ENCODE measurements around the gene CCDC116. TPM values are rescaled to one million over a fixed set of nuclear protein-coding genes. Genes with fewer than 3 reads are reported as not detected.
"Not testable (repeated sequence)": the region's sequence is repeated elsewhere in the genome, so short reads cannot be mapped to it uniquely, and the experiment has no call there.

Gene CCDC116, protein sequence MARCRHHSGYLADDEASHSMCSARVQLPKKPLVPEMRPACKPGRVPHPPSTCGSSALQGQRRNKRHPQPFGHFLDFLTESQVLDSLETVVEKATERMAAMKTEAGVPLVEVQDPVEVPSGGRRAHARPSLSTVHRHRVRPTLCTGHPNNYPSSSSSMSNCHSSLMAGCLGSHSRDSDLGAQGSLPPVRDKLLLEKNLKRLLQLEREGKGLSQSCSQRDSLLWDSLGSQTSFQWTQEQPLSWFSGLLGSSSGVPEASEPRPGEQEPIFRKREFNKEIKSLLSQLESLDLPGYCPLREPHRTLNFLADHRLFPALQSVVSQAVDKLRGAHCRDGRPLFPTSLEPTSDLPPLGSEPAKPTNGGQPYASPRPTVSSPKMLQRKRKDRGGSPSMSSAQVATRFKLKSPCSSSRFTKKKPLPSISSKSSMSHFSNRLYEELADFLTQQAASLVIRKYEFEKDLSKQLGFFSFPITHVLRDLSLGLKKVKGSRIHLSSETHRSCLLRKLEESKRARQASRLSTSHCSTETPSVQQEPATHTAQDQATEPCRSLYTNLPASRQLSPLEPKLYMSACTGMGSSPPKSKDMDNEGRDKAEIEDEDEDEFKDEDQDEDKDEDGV
- polyA plus RNA-seq (ENCODE audit: insufficient read length in 4 of 4) = under 1 TPM; 0.26 to 0.46 (median 0.38) TPM

DNA sequence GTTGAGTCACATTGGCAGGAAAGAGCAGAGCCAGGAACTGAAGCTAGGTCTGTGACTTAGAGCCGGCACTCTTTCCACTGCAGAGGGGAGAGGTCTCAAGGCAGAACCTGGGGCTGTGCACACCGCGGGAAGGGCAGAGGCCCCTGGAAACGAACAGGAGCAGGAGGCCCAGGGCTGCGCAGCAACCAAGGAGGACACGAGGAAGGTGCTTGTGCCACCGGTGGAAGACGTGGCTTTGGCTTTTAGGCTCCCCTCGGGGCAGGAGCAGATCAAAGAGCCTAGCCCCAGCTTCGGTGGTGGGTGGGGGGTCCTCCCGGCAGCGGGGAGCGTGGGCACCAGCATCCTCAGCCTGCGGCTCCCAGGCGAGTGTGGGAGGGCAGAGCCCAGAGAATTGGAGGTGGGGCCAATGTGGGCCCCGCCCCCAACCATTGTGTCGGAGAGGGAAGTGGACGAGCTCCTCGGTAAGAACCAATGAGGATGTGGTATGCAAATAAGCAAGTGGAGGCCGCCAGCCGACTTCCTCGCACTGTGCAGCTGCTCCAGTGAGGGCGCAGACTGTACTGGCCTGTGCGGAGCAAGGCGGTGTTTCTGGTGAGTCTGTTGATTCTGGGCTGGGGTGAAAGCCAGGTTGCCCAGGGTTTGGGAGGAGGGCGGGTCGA is at the start of gene CCDC116:
Gene CCDC116, plus strand, starts transcription at position 524 of the 659 bp plus-strand sequence. CDS start 422 bp downstream, outside the sequence.
- DNase-seq (ENCODE audit: low read depth in 4 of 4, low spot score in 3 of 4) = no peak

DNA sequence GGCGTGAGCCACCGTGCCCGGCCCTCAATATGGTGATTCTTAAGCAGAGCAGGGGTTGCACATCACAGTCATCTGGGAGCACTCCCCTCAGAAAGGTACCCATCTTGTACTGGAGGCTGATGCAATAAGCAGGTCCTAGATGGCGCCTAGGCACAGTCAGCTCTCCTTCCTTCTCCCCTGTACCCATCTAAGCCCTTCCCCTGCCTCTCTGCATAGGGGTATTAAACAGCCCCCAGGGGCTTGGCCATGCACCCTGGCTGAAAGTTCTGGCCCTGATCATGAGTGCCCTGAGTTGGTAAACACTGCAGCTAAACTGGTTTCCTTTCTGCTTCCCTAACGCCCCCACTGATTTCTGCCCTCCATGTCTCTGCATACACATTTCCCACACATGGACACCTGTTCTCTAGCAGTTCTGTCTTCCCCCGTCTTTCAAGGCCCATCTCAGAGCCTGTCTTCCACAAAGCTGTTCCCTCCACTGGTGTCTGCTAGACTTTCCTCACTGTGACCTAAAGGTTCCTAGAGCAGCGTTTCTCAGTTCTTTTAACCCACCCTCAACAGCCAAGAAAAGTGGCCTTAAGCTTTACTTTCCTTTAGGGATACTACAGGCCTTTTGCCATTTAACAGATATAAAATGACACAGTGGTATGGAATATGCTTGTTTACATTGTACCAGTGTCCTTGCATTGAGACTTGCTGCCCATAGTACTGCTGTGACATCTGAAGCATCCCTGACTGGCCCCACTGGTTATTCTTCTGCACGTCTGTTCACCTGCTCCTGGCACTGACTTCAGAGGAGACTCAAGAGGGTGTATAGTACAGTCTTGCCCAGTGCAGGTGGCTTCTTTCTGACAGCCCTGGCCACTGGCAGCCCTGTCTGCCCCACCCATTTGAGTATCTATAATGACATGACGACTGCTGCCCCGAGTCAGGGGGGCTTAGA is 49.5 kb upstream of the CCDC116 start:
- DNase-seq (ENCODE audit: low read depth in 4 of 4, low spot score in 3 of 4) = no peak

DNA sequence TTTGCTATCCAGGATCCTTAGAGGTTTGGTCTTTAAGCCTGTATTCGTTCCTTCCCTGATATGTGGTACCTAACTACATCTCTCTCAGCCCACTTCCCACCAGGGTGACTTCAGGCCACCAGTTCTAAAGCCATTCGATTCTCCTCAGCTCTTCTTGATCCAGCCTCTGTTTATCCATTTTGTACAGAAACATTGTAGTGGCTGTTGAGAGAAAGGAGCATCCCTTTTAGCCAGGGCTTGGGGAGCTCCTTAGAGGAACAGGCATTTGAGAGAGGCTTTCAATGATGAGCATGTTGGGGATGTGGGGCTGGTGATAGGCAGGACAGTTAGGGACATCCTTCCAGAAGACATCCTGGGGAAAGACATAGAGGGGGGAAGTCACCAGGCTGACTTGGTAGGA is 47.2 kb upstream of the CCDC116 start:
- no peak for DNase-seq (ENCODE audit: low read depth in 4 of 4, low spot score in 3 of 4)

DNA sequence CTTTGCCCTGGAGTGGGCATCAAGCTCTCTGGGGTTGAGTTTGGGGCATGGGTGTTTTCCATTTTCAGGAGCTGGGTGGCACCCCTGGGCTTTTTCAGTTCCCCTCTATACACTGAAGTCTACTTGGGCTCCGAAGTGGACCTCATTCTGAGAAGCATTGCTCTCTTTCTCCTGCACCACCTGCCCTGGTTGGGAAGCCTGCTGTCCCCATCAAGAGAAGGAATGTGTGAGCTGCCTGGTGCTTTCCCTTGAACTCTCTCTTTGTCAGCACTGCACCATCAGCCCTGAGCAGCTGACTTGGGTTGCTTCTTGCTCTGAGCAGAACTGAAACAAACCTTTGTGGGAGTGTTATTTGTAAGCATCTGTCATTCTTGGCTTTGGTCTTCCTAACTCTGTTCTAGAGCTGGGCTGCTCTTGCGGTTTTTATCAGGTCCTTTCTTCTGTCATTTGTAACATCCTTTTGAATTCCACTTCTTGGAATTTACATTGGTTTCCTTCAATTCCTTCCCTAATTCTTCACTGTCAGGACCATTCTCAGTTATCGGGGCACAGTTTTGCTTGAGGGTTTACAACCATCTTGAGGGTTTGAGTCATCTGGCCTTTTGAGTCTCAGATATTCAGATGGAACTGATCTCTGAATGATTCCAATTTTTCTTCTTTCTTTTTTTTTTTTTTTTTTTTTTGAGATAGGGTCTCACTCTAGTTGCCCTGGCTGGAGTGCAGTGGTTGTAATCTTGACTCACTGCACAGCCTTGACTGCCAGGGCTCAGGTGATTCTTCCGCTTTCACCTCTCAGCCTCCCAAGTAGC is 44.6 kb upstream of the CCDC116 start:
- no peak for DNase-seq (ENCODE audit: low read depth in 4 of 4, low spot score in 3 of 4)

DNA sequence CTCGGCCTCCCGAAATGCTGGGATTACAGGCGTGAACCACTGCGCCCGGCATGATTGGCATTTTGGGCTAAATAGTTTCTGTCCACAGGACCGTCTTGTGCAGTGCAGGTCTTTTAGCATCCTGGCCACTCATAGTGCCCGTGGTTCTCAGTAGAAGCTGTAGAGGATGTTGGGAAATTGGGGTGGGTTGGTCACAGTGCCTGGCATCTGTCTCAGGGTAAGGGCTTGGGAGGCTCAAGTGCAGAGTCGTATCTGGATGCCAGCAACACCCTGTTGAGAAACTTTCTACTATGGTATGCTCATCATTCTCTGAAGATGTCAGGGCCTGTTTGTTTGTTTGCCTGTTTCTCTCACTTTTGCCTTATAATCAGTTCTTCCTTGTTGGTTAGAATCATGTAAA is 43.2 kb upstream of the CCDC116 start:
- DNase-seq (ENCODE audit: low read depth in 4 of 4, low spot score in 3 of 4) = no peak

DNA sequence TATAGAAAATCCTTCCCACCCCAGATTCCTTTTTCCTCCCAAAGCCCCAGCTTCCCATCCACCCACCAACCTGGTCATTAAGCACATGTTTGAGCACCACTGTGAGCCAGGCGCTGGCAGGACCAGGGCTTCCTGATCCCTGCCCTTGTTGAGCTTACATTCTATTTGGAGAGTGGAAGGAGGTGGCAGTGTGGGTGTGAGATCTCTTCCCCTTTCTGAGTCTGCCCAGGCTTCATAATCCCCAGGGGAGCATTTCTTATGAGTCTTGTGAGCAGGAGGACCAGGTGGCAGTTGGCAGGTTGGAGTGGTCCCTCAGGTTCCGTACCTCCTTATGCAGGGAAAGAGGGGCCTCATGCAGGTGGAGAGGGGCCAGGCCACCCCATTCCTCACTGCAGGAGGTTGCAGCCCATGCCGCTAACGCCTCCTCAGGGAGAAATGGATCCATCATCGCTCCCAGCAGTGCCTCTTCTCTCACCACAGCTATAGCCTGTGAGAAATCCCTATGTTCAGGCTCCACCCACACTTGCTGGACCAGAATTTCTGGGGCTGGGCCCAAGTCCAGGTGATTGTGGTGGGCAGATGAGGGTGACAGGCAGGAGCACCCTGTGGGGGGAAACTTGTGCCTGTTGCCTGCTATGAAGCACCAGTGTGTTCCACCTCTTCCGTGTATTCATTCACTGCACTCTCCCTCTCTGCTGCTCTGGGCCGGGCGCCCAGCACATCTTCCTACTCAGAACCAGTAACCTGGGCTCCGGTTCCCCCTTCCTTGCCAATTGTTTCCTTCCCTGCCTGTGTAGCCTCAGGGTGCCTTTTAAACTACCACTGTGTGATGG is 41.5 kb upstream of the CCDC116 start:
- no peak for DNase-seq (ENCODE audit: low read depth in 4 of 4, low spot score in 3 of 4)

DNA sequence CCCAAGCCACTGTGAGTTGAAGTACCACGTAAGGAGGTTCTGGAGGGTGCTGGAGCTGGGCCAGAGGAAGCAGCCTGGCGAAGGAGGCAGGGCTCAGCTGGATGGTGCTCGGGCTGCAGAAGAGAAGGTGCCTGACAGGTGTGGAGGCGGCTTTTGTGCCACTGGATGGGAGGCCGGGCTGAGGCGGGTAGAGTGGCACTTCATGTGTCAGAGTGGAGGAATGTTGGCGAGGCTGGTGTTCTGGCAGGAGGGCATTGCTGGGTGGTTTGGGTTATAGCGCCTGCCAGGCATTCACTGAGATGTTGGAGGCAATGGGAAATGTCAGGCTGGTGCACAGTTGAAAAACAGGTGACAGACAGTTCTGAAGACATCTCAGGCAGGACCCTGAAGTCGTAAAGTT is 40.9 kb upstream of the CCDC116 start:
- no peak for DNase-seq (ENCODE audit: low read depth in 4 of 4, low spot score in 3 of 4)

DNA sequence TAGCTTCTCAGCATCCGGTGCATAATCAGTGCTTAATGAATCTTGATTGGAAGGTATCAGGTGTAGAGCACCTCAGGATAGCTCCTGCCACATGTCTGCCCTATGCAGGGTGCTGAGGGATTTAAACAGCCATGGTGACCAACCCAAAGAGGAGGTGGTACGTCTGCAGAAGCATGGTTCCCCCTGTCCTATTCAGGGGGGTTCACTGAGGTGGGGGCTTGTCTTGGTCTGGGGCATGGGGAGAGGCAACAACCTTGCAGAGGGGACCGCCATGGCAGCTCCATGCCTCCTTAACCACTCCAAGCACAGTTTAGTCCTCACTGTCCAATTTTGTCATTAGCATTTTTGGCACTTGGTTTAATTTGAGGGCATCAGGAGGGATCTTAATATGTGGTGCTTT is 40.1 kb upstream of the CCDC116 start:
- no peak for DNase-seq (ENCODE audit: low read depth in 4 of 4, low spot score in 3 of 4)

DNA sequence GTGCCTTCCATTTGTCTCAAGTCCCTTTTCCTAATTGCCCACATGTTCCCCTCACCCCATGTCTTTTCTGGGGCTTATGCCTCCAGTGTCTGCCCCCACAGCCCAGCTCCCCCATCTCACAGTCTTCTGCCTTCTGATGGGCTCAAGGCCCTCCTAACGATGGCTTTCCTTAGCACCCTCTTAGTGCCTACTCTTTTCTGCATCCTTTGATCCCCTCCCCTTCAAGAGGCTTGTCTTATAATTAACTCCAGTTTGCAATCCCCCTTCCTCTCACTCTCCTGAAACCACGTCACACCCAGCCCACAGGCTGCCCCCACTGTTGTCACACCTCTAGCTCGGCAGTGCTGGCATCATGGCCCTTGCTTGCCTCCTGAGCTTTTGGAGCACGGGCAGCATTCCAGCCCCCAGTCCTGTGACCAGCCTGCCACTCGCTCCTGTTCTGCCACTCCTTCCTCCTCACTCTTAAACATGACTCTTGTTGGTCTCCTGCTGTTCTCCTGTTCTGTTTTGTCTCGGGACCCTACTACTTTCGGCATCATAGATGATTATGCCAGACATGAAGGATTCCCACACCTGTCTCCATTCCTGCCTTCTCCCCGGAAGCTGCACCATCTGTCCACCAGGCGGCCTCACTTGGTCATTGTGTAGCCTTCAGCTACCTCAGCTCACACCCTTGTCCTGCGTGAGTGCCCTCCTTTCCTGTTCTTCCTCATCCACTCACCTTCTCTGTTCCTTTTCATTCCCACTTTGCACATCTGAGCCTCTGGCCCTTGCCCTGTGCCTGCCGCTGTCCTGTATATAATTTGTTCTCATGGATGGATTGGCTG is 38.9 kb upstream of the CCDC116 start:
- DNase-seq (ENCODE audit: low read depth in 4 of 4, low spot score in 3 of 4) = no peak

DNA sequence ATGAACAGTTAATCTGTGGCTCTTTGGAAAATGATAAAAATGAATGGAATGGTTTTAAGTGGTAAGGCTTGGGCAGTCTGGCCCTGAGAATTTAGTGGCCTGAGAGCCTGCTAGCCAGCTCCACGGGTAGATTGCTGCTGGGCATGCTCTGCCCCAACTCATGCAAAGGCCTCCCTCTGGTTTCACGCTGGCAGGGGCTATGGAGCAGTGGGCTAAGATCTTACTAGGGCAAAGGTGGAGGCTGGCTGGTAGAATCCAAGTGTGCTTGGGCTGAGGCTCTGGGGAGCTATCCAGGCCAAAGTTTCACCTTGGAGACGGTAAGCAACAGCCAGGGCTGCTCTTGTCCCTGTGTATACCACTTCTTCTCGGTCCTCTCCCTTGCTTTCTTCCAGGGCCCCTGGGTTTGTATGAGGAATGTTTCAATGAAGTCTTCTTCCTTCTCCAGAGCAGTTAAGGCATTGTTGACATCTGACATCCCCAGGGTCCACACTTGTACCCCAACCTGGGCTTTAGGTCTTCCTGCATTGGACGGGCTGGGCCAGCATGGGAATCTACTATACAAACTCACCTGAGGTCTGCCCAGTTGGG is 37.6 kb upstream of the CCDC116 start:
- no peak for DNase-seq (ENCODE audit: low read depth in 4 of 4, low spot score in 3 of 4)

DNA sequence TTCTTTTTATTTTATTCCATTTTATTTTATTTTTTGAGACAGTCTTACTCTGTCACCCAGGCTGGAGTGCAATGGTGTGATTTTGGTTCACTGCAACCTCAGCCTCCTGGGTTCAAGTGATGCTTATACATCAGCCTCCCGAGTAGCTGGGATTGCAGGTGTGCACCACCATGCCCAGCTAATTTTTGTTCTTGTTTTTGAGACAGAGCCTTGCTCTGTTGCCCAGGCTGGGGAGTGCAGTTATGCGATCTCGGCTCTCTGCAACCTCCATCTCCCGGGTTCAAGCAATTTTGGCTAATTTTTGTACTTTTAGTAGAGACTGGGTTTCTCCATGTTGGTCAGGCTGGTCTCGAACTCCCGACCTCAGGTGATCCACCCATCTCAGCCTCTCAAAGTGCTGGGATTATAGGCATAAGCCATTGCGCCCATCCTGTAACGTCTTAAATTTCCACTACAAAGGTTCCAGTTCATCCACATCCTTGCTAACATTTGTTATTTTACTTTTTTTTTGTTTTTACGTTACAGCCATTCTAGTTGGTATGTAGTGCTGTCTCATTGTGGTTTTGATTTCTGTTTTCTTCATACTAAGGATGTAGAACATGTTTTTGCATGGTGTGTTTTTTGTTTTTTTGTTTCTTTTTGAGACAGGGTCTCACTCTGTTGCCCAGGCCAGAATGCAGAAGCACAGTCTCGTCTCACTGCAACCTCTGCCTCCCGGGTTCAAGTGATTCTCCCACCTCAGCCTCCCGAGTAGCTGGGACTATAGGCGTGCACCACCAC is 36.0 kb upstream of the CCDC116 start:
- DNase-seq (ENCODE audit: low read depth in 4 of 4, low spot score in 3 of 4) = not testable (repeated sequence)

DNA sequence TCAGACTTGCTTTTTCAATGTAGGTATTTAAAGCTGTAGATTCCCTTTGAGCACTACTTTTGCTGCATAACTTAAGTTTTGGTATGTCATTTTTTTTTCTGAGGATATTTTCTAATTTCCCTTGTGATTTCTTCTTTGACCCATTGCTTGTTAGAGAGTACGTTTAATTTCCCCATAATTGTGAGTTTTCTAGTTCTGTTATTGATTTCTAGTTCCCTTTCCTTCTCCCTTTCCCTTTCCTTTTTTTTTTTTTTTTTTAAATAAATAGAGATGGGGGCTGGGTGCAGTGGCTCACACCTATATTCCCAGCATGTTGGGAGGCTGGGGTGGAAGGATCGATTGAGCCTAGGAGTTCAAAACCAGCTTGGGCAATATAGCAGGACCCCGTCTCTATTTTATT is 34.3 kb upstream of the CCDC116 start:
- no peak for DNase-seq (ENCODE audit: low read depth in 4 of 4, low spot score in 3 of 4)

DNA sequence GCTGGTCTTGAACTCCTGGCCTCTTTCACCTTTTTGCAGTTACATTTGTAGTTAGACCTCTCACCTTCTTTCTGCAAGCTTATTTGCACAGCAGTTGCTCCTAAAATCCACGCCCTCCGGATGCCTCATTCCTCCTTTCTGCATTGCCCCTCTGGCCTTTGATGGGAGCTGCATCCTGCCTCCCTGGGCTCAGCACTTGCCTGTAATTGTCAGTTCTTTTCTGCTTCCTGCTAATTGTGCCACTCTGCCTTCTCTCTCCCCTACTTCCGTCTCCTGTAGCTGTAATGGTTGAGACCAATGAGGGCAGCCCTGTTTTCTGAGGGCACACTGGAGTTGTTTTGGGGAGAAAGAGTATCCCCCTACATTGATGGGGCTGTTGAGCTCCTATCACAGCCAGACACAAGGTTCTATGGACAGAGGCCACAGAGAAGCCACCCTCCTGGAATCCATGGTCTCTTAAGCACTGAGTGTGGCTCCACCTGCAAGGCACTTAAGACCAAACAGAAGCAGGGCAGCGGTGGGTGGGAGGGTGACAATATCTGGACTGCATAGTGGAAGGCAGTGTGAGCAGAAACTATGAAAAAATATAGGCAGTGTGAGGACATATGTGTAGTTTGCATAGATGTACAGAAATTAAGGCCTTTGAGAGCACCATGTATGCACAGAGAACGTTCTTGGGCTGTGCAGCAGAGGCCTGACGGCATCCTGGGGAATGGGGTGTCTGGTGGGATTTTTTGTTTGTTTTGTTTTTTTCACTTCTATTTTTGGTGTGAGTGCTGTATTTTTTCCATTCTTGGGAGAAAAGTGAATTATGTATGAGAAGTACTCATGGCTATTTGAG is 33.3 kb upstream of the CCDC116 start:
- no peak for DNase-seq (ENCODE audit: low read depth in 4 of 4, low spot score in 3 of 4)

DNA sequence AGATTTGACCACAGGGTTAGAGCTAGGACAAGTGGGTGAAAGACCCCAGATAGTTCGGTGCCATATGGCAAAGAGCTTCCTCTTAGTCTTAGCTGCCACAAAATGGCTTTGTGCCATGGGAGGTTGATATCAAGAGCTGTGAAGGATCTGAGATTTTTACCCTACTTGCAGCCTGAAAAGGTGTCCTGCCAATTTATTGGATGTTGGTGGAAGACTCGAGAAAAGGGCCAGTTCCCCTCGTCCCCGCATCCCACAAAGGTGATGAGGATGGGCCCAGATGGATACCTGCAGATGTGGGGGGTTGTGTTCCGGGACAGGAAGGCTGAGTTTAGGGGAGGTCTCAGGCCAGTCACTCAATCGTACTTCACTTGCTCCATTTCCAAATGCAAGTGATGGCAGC is 30.0 kb upstream of the CCDC116 start:
- DNase-seq (ENCODE audit: low read depth in 4 of 4, low spot score in 3 of 4) = no peak

DNA sequence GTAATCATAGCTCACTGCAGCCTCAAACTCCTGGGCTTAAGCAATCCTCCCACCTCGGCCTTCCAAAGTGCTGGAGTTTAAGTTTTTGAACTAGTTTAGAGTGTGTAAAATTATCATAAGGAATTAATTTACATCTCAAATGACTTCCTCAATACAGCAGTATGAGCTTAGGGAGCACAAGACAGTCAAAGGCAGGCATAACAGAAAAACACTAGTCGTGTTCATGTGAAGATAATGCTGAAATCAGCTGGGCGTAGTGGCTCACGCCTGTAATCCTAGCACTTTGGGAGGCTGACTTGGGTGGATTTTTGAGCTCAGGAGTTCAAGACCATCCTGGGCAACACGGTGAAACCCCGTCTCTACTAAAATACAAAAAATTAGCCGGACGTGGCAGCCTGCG is 28.6 kb upstream of the CCDC116 start:
- no peak for DNase-seq (ENCODE audit: low read depth in 4 of 4, low spot score in 3 of 4)

Measured in left renal pelvis (tissue), 4 donors.